IPS DF 4.7 (cell line): Measurements from ENCODE around the gene MYL4.
"Not testable (repeated sequence)": the region's sequence is repeated elsewhere in the genome, so short reads cannot be mapped to it uniquely, and the experiment has no call there.

Experiments used
- DNase-seq: peaks from one replicate; pipeline ENCODE4 v3.0.0-alpha.2; 2013; ENCODE audit warnings: low spot score; ENCODE audit errors: extremely low read depth

Gene MYL4

GRCh38 chr17:47208744-47209488 lies at the start of gene MYL4:
TSS of gene MYL4 (plus strand) at chr17:47209348. CDS start at chr17:47209423, 75 bp downstream.
- DNase-seq, result no peak

DNA sequence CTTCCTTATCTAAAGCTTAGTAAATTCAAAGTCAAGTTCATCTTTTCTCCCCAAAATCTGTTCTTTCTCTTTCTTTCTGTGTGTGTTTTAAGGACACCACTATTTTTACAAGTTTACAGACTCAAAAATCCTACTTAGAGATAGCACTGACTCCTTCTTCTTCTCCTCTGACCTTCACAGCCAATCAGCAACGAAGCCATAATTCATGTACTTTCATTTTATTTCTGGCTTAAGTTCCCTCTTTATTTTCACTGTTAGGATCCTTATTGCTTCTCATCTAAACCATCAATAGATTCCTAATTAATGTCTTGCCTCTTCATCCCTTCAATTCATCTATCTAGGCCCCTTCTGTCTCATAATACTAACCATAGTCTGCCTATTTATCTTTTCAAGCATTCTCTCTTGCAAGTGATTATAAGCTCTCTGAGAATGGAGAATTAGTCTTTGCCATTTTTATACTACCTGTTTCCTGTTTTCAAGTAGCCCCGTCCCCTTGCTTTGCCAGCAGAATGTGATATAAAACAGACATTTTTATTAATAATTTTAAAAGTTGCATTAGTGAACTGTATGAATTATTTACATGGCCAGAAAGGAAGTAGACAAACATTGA lies 47.0 kb upstream of the MYL4 start:
- no peak for DNase-seq

DNA sequence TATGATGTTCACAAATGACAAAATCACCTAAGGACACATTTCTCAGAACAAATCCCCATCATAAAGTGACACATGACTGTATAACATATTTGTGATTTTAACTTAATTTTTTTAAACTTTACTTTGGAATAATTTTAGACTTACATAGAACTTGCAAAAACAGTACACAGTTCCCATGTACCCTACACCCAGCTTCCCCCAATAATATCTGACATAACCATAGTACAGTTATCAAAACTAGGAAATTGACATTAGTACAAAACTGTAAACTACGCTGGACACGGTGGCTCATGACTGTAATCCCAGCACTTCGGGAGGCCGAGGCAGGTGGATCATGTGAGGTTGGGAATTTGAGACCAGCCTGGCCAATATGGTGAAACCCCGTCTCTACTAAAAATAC lies 44.9 kb upstream of the MYL4 start:
- no peak for DNase-seq

DNA sequence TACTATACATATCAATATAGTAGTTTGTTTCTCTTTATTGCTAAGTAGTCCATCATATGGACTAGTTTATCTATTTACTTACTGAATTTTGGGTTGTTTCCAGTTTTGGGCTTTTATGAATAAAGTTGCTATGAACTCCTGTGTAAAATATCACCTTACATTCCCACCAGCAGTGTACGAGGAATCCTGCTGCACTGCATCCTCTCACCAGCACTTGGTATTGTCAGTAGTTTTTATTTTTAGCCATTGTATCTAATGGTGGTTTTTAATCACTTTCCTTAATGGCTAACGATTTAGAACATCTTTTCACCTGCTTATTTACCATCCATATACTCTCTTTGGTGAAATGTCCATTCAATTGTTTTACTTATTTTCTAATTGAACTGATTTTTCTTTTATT lies 44.0 kb upstream of the MYL4 start:
- no peak for DNase-seq

DNA sequence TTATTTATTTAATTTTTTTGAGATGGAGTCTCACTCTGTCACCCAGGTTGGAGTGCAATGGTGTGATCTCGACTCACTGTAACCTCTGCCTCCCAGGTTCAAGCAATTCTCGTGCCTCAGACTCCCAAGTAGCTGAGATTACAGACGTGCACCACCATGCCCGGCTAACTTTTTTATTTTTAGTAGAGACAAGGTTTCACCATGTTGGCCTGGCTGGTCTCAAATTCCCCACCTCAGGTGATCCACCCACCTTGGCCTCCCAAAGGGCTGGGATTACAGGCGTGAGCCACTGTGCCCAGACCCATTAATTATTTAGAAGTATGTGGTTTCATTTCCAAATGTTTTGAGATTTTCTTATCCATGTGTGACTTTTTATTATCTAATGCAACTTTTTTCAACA lies 42.3 kb upstream of the MYL4 start:
- not testable (repeated sequence) for DNase-seq

GRCh38 chr17:47168896-47169295 lies 40.3 kb upstream of the MYL4 start:
- DNase-seq, result not testable (repeated sequence)

DNA sequence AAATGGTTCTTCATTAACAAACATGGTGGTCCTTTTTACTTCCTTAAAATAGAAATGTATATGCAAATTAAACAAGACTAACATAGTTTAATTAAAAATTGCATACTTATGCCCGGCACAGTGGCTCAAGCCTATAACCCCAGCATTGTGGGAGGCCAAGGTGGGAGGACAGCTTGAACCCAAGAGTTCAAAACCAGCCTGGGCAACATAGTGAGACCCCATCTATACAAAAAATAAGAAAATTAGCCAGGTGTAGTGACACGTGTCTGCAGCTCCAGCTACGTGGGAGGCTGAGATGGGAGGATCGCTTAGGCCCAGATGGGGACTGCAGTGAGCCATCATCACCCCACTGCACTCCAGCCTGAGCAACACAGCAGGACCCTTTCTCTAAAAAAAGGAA lies 38.4 kb upstream of the MYL4 start:
- DNase-seq, result no peak

DNA sequence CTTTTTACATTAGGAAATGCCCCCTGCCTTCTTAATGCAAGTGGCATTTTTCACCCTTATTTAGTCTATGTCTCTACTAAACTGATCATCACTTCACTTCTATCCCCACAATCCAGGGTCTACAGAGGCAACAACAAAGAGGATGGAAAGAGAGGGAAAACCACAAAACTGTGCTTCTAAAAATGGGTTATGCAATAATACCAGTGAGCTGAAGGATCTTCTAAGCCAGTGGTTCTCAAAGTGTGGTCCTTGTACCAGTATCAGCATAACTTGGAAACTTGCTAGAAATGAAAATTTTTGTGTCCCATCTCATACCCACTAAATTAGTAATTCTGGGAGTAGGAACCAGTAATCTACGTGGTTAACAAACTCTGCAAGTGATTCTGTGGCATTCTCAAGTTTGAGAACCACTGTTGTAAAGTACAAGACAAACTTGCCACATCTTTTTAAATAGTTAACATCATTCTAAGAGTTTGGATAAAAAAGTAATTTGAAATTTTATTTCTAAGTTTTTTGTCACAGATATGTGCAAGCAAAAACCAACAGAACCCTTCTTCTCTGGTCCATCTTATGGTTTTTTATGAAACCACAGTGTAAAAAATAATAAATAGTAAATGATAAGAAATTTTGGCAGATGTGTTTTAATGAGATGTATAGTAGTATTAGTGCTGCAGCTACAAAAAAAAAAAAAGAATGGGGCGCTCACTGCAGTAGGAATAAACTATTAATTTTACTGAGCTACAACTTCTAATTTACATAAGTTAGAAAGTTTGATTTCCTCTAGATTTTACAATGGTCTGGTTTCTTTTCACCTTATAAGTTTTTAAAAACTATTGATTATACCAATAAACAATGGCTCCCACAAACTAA lies 36.2 kb upstream of the MYL4 start:
- no peak for DNase-seq

- not testable (repeated sequence) for DNase-seq
Observed at GRCh38 chr17:47174823-47175222, 34.3 kb upstream of the MYL4 start.

DNA sequence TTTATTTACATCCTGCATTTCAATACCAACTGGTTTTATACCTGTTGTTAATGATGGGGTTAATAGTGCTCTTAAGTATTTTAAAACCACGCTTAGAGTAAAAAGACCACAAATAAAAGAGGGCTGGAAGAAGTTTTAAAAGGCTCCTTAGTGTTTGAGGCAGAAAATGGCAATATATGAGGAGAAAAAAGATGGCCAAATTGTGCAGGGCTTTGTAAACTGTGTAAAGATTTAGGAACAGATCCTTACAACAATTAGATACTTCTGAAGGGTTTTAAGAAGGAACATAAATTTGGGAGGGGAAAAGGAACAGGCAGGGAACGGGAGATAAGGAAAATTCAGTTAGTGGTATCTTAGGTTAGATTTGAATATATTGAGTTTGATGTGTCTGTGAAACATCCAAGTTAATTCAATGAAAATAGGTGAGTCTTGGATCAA lies 32.7 kb upstream of the MYL4 start:
- no peak for DNase-seq

GRCh38 chr17:47177261-47177660 lies 31.9 kb upstream of the MYL4 start:
- no peak for DNase-seq

GRCh38 chr17:47179141-47179540 lies 30.0 kb upstream of the MYL4 start:
- no peak for DNase-seq

DNA sequence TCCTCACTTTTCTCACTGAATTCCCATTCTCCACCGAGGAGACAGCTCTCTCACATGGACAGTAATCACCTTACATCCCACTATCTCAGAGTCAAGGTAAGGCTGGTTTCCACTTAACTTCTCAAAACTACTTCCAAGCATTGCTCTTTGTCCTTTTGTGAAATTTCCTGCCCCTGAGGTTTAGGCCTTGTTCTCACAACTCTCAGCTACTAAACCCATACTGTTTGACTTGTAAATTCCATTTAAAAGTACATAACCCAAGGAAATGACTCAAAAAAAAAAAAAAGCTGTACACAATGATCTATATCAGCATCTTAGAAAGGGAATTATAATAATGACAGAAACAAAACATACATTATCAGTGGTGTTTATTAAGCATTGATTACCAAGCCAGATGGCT lies 28.8 kb upstream of the MYL4 start:
- DNase-seq, result no peak

DNA sequence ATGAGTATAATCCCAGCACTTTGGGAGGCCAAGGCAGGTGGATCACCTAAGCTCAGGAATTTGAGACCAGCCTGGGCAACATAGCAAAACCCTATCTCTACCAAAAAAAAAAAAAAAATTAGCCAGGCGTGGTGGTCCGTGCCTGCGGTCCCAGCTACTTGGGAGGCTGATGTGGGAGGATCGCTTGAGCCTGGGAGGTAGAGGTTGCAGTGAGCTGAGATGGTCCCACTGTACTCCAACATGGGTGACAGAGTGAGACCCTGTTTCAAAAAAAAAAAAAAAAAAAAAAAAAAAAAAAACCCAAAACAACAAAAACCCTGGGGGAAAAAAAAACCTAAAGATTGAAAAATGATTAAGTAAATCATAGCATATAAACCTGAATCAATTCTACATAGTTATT lies 28.2 kb upstream of the MYL4 start:
- DNase-seq, result not testable (repeated sequence)

DNA sequence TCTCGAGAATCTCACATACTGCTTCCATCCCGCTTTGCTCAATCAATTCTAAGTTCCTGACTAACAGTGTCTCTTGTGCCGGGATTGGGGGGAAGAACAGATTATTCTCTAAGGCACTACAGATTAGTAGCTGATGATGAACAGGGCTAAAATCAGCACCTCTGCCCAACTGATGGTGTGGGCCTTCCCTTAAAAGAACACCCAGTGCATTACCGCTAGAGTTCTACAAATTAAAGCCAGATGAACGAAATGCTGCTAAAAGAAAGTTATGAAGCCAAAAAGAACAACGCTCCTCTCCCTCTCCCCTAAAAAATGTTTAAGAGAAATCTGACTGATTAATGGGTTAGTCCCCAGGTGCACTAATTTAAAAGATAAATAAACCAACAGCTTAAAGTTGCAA lies 24.5 kb upstream of the MYL4 start:
- DNase-seq, result no peak

- no peak for DNase-seq
Observed at GRCh38 chr17:47188271-47188875, 20.8 kb upstream of the MYL4 start.

DNA sequence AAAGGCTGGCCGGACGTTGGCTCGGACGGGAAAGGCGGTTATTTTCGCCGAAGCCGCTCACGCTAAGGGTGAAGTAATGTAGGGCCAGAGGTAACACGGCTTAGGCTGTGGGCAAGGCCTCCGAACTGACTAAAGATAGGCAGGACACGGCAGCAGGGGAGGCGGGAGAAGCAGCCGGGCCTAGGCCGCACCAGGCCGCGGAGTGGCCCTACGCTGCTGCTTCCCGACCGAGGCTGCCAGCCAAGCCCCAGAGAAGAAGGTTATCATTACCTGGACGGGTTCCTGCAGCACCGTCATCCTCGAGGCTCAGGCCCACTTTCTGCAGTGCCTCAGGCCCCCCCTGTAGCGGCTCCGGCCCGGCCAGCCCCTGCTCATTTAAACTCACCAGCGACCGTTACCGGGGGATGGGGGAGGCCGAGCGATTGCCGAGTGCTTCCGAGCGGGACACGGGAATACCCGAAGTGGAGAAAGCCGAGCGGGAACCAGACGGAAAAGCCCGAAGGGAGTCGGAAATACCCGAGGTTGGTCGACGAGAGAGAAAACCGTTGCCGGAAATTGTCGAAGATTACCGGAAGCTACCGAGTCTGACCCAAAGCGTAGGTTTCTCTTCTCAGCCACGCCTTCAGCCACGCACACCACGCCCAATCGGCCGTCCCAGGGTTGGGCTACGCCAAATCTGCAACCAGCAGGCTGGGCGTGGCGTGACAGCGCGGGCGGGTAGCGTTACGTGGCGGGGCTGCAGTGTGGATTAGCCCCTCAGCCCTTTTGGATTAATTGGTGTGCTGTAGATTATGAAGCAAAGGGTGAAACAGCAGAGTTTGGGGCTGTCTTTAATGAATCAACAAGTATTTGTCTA lies 20.0 kb upstream of the MYL4 start, which contains the start of gene CDC27:
Gene CDC27 (minus strand): TSS at position 420 of the 856 bp plus-strand sequence. CDS start 123 bp downstream, at position 297.
- peak; percentile 97 for DNase-seq

DNA sequence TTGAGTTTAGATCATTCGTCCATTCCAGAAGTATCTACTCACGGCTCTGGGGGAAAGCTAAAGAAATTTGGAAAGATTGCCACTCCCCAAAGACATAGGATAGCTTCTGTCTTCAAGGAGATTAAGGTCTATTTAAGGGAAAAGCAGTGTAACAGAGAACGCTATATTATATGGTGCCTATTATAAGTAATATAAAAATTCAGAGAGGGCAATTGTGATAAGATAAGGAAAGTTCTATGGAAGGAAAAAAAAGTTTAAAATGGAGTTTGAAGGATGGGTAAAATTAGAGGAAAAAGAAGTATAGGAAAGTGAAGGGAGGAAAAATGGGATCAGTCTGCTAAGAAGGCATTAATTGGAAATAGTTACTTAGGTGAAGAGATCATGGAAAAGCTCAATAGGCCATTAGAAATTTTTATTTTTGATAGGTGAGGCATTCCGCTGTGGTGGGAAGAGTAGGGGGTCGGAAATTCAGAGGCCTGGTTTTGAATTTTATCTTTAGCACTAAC lies 19.4 kb upstream of the MYL4 start:
- DNase-seq, result no peak

DNA sequence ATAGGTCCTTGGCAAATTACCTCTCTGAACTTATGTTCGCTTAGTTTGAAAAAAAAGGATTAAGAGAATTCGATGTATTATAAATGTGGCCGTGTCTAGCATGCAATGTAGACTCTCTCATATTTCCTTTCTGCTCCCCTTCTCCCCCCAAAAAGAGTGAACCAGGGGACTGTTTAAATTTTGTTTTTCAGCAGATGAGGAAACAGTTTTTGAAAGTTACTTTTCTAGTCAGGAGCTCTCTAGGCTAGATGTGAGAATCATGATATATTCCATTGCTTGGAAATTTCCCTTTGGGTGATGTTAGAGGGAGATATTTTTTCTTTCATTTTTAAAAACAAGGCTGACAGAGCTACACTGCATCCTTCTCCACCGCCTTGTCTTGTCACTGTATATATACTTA lies 18.9 kb upstream of the MYL4 start:
- no peak for DNase-seq

- no peak for DNase-seq
Observed at GRCh38 chr17:47190770-47191169, 18.4 kb upstream of the MYL4 start.
